Measurements from ENCODE around the gene VPS9D1. TPM values are rescaled to one million over a fixed set of nuclear protein-coding genes. Genes with fewer than 3 reads are reported as not detected.
A peak's percentile ranks its signal among the peaks of the same experiment; 100 is the strongest.

VPS9D1 gene
- polyA plus RNA-seq, 3 donors: 1.2 to 29.7 (median 1.6) TPM

- Histone ChIP-seq H3K9me3 (replicated peaks in 1 of 2; ENCODE audit: control insufficient read depth in 1 of 2, insufficient read depth in 1 of 2, low read length in 2 of 2) (no peaks in the 10 kb centered on the region), H3K27ac (ENCODE audit: low read depth in 1 of 2, low read length in 2 of 2) (no peak overlapping the region), H3K4me2 (replicated peaks; ENCODE audit: extremely low read depth, low read length, poor library complexity, severe bottlenecking) (no peak overlapping the region), H4K20me1 (ENCODE audit: insufficient read depth, low read length) (peaks cover 20% of the 10 kb centered on the region), H3K27me3 (ENCODE audit: control insufficient read depth in 2 of 2, insufficient read depth in 2 of 2, low read length in 2 of 2) (no peaks in the 10 kb centered on the region), H2AFZ (ENCODE audit: insufficient read depth, low read depth, low read length, poor library complexity, severe bottlenecking) (no peak overlapping the region), H3K79me2 (ENCODE audit: insufficient read depth, low read length) (no peaks in the 10 kb centered on the region), H3K9ac (ENCODE audit: insufficient read depth, low read length, poor library complexity, severe bottlenecking) (no peak overlapping the region), H3K36me3 (replicated peaks in 1 of 2; ENCODE audit: control insufficient read depth in 1 of 2, insufficient read depth in 2 of 2, low read length in 2 of 2) (peaks cover 39 to 77% of the 10 kb centered on the region in 2 donors), H3K4me3 (replicated peaks in 1 of 3; ENCODE audit: low read depth in 2 of 3, low read length in 3 of 3) (no peak overlapping the region), H3K4me1 (ENCODE audit: control insufficient read depth in 1 of 2, insufficient read depth in 2 of 2, low read length in 2 of 2) (peaks cover 9 to 13% of the 10 kb centered on the region in 2 donors)
- H3K9me3 Mint-ChIP-seq: no peaks in the 10 kb centered on the region
- H3K36me3 Mint-ChIP-seq: peaks cover 57 to 77% of the 10 kb centered on the region in 2 donors
- TF ChIP-seq CTCF (IDR thresholded peaks at IDR 0.05): no peak
- intact Hi-C loops (cut with micrococcal nuclease): no loop called here
- peak overlapping the region in 1 of 7 donors; percentile 59 for H3K27ac Mint-ChIP-seq
- H3K4me3 Mint-ChIP-seq: no peak overlapping the region
- peaks cover 0 to 1% (median 0%) of the 10 kb centered on the region in 3 donors for H3K27me3 Mint-ChIP-seq (ENCODE audit: low read depth in 3 of 3)
- peaks cover 11% of the 10 kb centered on the region for H3K4me1 Mint-ChIP-seq
- 92% methylated on average over 14 of the region's 15 CpGs for WGBS (ENCODE audit: insufficient coverage)
- no peak for DNase-seq
Observed at GRCh38 chr16:89746043-89746442, 25.3 kb upstream of the VPS9D1 start.

GRCh38 chr16:89744813-89745212 is 24.1 kb upstream of the VPS9D1 start:
- H3K4me3 ChIP-seq (replicated peaks in 1 of 3; ENCODE audit: low read depth in 2 of 3, low read length in 3 of 3): no peak overlapping the region
- no peaks in the 10 kb centered on the region for H3K27me3 ChIP-seq (ENCODE audit: control insufficient read depth in 2 of 2, insufficient read depth in 2 of 2, low read length in 2 of 2)
- H2AFZ ChIP-seq (ENCODE audit: insufficient read depth, low read depth, low read length, poor library complexity, severe bottlenecking): no peak overlapping the region
- H3K27ac Mint-ChIP-seq: peak overlapping the region in 2 of 7 donors; percentile 41 to 44
- peaks cover 6% of the 10 kb centered on the region for H3K4me1 Mint-ChIP-seq
- intact Hi-C loops (cut with micrococcal nuclease): no loop called here
- H3K4me2 ChIP-seq (replicated peaks; ENCODE audit: extremely low read depth, low read length, poor library complexity, severe bottlenecking): no peak overlapping the region
- peaks cover 29% of the 10 kb centered on the region for H4K20me1 ChIP-seq (ENCODE audit: insufficient read depth, low read length)
- H3K27ac ChIP-seq (ENCODE audit: low read depth in 1 of 2, low read length in 2 of 2): no peak overlapping the region
- no peaks in the 10 kb centered on the region for H3K9me3 ChIP-seq (replicated peaks in 1 of 2; ENCODE audit: control insufficient read depth in 1 of 2, insufficient read depth in 1 of 2, low read length in 2 of 2)
- peaks cover 0 to 1% (median 0%) of the 10 kb centered on the region in 3 donors for H3K27me3 Mint-ChIP-seq (ENCODE audit: low read depth in 3 of 3)
- TF ChIP-seq CTCF (IDR thresholded peaks at IDR 0.05): no peak
- H3K79me2 ChIP-seq (ENCODE audit: insufficient read depth, low read length): no peaks in the 10 kb centered on the region
- H3K9me3 Mint-ChIP-seq: no peaks in the 10 kb centered on the region
- no peak overlapping the region for H3K4me3 Mint-ChIP-seq
- H3K4me1 ChIP-seq (ENCODE audit: control insufficient read depth in 1 of 2, insufficient read depth in 2 of 2, low read length in 2 of 2): peaks cover 6 to 8% of the 10 kb centered on the region in 2 donors
- H3K36me3 Mint-ChIP-seq: peaks cover 63 to 82% of the 10 kb centered on the region in 2 donors
- peaks cover 49 to 84% of the 10 kb centered on the region in 2 donors for H3K36me3 ChIP-seq (replicated peaks in 1 of 2; ENCODE audit: control insufficient read depth in 1 of 2, insufficient read depth in 2 of 2, low read length in 2 of 2)
- DNase-seq: no peak
- 97% methylated on average over 14 of the region's 16 CpGs for whole genome bisulfite sequencing (ENCODE audit: insufficient coverage)
- no peak overlapping the region for H3K9ac ChIP-seq (ENCODE audit: insufficient read depth, low read length, poor library complexity, severe bottlenecking)

Measured in CD14-positive monocyte (primary cell).